ENCODE results near the gene RAB7A. TPM values are rescaled to one million over a fixed set of nuclear protein-coding genes. Genes with fewer than 3 reads are reported as not detected.

The RAB7A gene
- total RNA-seq, 1 donor from 2014 or later, result 306 TPM

DNA sequence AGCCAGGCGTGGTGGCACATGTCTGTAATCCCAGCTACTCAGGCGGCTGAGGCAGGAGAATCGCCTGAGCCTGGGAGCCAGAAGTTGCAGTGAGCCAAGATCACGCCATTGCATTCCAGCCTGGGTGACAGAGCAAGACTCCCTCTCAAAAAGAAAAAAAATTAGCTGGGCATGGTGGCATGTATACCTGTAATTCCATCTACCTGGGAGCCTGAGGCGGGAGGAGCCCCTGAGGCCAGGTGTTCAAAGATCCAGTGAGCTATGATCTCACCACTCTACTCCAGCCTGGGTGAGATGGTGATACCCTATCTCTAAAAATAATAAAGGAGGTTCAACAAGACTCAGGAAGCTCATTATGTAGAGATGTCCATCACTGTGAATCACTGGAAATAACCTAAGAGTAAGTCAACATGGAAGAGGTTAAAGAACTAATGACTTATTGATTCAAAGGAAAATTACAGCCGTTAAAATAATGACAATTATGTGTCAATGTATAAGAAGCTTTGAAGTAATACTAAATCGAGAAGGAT, 19.8 kb upstream of the RAB7A start:
- Histone ChIP-seq H3K9me3 (no peaks in the 10 kb centered on the region), H3K4me1 (peaks cover 8% of the 10 kb centered on the region), H3K27ac (no peak overlapping the region), H3K4me3 (no peak overlapping the region), H3K27me3 (no peaks in the 10 kb centered on the region), H3K36me3 (no peaks in the 10 kb centered on the region)
- TF ChIP-seq, protein P1, sequence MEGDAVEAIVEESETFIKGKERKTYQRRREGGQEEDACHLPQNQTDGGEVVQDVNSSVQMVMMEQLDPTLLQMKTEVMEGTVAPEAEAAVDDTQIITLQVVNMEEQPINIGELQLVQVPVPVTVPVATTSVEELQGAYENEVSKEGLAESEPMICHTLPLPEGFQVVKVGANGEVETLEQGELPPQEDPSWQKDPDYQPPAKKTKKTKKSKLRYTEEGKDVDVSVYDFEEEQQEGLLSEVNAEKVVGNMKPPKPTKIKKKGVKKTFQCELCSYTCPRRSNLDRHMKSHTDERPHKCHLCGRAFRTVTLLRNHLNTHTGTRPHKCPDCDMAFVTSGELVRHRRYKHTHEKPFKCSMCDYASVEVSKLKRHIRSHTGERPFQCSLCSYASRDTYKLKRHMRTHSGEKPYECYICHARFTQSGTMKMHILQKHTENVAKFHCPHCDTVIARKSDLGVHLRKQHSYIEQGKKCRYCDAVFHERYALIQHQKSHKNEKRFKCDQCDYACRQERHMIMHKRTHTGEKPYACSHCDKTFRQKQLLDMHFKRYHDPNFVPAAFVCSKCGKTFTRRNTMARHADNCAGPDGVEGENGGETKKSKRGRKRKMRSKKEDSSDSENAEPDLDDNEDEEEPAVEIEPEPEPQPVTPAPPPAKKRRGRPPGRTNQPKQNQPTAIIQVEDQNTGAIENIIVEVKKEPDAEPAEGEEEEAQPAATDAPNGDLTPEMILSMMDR (IDR thresholded peaks at IDR 0.05), result no peak
- intact Hi-C loops (cut with DNase I), result no loop called here
- ATAC-seq, result no peak
- DNase-seq, result no peak

DNA sequence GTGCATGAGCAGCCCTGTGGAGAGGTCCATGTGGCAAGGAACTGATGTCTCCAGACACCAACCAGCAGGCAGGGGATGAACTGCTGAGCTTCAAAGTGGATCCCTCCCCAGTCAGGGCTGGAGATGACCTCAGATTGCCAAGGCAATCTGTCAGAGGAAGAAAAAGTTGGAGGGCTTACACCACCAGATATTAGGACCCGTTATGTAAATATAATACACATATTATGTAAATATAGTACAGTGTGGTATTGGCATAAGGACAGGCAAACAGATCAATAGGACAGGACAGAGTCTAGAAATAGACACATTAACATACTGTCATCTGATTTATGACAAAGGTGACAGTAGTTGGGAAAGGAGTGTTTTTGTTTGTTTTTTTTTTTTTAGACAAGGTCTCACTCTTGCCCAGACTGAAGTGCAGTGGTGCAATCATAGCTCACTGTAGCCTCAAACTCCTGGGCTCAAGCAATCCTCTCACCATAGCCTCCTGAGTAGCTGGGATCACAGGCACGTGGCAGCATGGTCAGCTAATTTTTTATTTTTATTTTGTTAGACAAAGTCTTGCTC, 18.0 kb upstream of the RAB7A start:
- intact Hi-C loops (cut with DNase I), result no loop called here
- ATAC-seq, result no peak
- Histone ChIP-seq H3K4me1 (no peaks in the 10 kb centered on the region), H3K4me3 (no peak overlapping the region), H3K27me3 (no peaks in the 10 kb centered on the region), H3K9me3 (no peaks in the 10 kb centered on the region), H3K27ac (no peak overlapping the region), H3K36me3 (no peaks in the 10 kb centered on the region)
- no peak for DNase-seq
- TF ChIP-seq, protein P1 (IDR thresholded peaks at IDR 0.05), result no peak

DNA sequence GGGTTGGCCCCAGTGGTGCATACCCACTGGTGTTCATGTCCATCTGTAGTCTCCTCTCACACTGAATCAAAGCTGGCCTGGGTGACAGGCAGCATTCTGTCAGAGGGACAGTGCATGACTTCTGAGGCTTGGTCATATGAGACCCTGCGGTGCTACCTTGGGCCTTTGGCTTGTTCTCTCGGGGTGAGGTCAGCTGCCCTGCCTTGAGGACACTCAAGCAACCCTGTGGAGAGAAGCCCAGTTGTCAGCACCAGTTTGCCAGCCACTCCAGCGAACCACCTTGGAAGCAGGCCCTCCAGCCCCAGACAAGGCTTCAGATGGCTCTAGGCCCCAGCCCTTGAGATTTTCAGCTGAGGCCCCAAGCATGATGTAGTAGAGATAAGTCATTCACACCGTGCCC, 16.9 kb upstream of the RAB7A start:
- no peaks in the 10 kb centered on the region for H3K27me3 ChIP-seq
- TF ChIP-seq, protein P1 (IDR thresholded peaks at IDR 0.05), result no peak
- H3K9me3 ChIP-seq, result no peaks in the 10 kb centered on the region
- H3K27ac ChIP-seq, result no peak overlapping the region
- no peaks in the 10 kb centered on the region for H3K36me3 ChIP-seq
- DNase-seq (peak; percentile 68), ATAC-seq (peak; percentile 69)
- H3K4me3 ChIP-seq, result no peak overlapping the region
- intact Hi-C loops (cut with DNase I), result no loop called here
- H3K4me1 ChIP-seq, result no peaks in the 10 kb centered on the region

DNA sequence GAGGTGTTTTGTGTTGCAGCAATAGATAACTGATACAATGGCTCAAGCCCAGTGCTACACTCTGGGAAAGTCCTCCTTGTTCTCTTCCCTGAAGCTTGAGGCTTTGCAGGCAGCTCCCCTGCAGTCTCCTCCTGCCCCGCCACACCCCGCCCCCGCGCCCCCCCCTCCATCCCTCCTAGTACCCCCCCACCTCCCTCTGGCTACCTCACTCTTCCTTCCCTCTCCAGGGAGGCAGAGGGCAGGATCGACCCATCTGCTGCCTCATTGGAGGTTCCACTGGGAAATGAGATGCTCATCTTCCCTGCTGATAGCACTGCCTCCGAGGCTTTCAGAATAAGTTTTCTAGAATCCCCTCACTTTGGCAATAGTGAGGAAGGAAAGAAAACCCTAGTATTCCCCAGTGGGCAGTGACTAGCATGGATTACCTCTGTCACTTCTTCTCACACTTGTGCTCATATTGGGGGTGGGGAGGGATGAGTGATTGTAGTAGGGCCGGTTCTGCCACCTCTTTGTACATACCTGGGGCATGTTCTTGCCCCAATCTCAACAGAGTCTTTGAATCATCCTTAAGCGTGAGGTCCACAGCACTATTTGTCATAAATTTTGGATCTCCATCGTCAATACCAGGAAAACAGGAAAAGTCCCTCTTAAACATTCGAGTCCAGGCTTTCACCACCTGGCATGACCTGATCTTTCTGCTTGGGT, 16.3 kb upstream of the RAB7A start:
- intact Hi-C loops (cut with DNase I), result no loop called here
- no peaks in the 10 kb centered on the region for H3K9me3 ChIP-seq
- peak; percentile 46 for ATAC-seq
- no peak overlapping the region for H3K4me3 ChIP-seq
- no peaks in the 10 kb centered on the region for H3K27me3 ChIP-seq
- TF ChIP-seq, protein P1 (IDR thresholded peaks at IDR 0.05), result no peak
- H3K27ac ChIP-seq, result no peak overlapping the region
- no peaks in the 10 kb centered on the region for H3K36me3 ChIP-seq
- DNase-seq, result no peak
- no peaks in the 10 kb centered on the region for H3K4me1 ChIP-seq

DNA sequence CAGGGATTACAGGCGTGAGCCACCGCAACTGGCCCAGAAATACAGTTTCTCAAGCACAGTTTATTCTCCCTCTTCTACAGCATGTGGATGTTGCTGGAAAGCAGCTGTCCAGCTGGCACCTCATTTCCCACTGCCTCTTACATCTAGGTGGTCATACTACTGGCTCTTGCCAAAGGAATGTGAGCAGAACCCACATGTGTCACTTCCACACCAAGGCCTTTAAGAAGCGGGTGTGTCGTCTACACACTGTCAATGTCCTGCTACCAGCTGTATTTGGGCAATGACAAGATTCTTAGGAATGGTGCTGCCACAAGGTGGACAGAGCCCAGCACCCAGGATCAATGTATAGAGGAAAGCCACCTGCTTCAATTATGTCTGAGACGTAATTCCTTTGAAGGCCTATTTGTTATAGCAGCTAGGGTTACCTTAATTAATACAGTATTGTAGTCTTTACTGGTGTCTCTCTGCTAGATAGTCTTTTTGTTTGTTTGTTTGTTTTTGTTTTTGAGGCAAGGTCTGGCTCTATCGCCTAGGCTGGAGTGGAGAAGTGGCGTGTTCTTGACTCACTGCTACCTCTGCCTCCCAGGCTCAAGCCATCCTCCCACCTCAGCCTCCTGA, 15.1 kb upstream of the RAB7A start:
- TF ChIP-seq, protein P1 (IDR thresholded peaks at IDR 0.05), result no peak
- H3K9me3 ChIP-seq, result no peaks in the 10 kb centered on the region
- no peak overlapping the region for H3K4me3 ChIP-seq
- H3K27me3 ChIP-seq, result no peaks in the 10 kb centered on the region
- intact Hi-C loops (cut with DNase I), result no loop called here
- DNase-seq (no peak), ATAC-seq (no peak)
- H3K27ac ChIP-seq, result no peak overlapping the region
- no peaks in the 10 kb centered on the region for H3K36me3 ChIP-seq
- H3K4me1 ChIP-seq, result no peaks in the 10 kb centered on the region
